ENCODE results near the gene LYSET.

Gene LYSET

DNA sequence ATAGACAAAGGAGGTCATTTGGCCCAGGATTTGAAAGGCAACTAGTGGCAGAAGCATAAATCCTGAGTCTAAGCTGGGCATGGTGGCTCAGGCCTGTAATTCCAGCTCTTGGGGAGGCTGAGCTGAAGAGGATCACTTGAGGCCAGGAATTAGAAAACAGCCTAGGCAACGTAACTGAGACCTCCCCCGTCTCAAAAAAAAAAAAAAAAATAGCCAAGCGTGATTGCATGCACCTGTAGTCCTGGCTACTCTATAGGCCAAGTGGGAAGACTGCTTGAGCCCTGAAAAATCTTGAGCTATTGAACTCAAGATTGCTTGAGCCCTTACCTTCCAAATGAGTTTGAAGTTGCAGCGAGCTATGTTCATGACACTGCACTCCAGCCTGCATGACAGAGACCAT lies 13.9 kb downstream of the LYSET start:
- peaks cover 5% of the 10 kb centered on the region for H3K79me2 ChIP-seq (ENCODE audit: control insufficient read depth, insufficient read depth, low read length, unreplicated experiment)
- H3K27ac ChIP-seq (ENCODE audit: low read depth, low read length), result no peak overlapping the region
- H3K4me3 ChIP-seq (ENCODE audit: low read depth, low read length), result no peak overlapping the region
- H3K27me3 ChIP-seq (ENCODE audit: insufficient read depth, low read length), result no peaks in the 10 kb centered on the region
- H2AFZ ChIP-seq (ENCODE audit: low read length, unreplicated experiment), result no peak overlapping the region
- no peaks in the 10 kb centered on the region for H3K36me3 ChIP-seq (ENCODE audit: insufficient read depth, low read length)
- no peaks in the 10 kb centered on the region for H3K4me1 ChIP-seq (ENCODE audit: control insufficient read depth, insufficient read depth, low read length, unreplicated experiment)

DNA sequence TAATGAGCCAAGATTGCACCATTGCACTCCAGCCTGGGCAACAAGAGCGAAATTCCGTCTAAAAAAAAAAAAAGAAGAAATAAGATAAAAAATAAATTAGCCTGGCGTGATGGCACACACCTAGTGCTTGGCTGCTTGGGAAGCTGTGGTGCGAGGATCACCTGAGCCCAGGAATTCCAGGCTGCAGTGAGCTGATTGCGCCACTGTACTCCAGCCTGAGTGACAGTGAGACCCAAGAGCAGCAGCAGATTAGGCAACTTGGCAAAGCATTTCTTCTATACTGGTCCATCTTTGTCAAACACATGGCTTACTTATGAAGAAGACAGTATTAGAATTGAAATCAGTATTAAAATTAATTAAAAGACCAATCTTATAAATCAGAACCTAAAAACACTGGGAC lies 15.4 kb downstream of the LYSET start:
- H3K4me1 ChIP-seq (ENCODE audit: control insufficient read depth, insufficient read depth, low read length, unreplicated experiment), result peaks cover 6% of the 10 kb centered on the region
- no peaks in the 10 kb centered on the region for H3K36me3 ChIP-seq (ENCODE audit: insufficient read depth, low read length)
- peaks cover 20% of the 10 kb centered on the region for H3K79me2 ChIP-seq (ENCODE audit: control insufficient read depth, insufficient read depth, low read length, unreplicated experiment)

DNA sequence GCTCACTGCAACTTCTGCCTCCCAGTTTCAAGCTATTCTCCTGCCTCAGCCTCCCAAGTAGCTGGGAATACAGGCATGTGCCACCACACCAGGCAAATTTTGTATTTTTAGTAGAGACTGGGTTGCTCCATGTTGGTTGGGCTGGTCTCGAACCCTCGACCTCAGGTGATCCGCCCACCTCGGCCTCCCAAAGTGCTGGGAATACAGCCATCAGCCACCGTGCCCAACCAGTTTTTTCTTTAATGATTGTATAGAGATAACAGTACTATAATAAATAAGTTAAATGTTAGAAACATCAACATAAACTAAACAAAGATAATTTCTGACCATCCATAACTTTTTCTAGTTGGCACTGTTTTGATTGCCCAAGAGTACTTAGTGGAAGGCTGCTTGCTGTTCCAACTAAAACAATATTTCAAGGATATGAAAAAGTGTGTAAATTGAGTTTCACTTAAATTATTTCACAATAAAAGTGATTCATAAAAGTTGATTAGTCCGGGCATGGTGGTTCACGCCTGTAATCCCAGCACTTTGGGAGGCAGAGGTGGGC lies 16.1 kb downstream of the LYSET start:
- no peak overlapping the region for H3K4me3 ChIP-seq (ENCODE audit: low read depth, low read length)
- no peak overlapping the region for H2AFZ ChIP-seq (ENCODE audit: low read length, unreplicated experiment)
- no peaks in the 10 kb centered on the region for H3K36me3 ChIP-seq (ENCODE audit: insufficient read depth, low read length)
- H3K4me1 ChIP-seq (ENCODE audit: control insufficient read depth, insufficient read depth, low read length, unreplicated experiment), result peaks cover 11% of the 10 kb centered on the region
- no peaks in the 10 kb centered on the region for H3K27me3 ChIP-seq (ENCODE audit: insufficient read depth, low read length)
- H3K27ac ChIP-seq (ENCODE audit: low read depth, low read length), result no peak overlapping the region
- peaks cover 27% of the 10 kb centered on the region for H3K79me2 ChIP-seq (ENCODE audit: control insufficient read depth, insufficient read depth, low read length, unreplicated experiment)

More for the DNA sequence above, 15.4 kb downstream of the LYSET start:
- Histone ChIP-seq H3K4me3 (ENCODE audit: low read depth, low read length) (no peak overlapping the region), H2AFZ (ENCODE audit: low read length, unreplicated experiment) (no peak overlapping the region), H3K27ac (ENCODE audit: low read depth, low read length) (no peak overlapping the region), H3K27me3 (ENCODE audit: insufficient read depth, low read length) (no peaks in the 10 kb centered on the region)

DNA sequence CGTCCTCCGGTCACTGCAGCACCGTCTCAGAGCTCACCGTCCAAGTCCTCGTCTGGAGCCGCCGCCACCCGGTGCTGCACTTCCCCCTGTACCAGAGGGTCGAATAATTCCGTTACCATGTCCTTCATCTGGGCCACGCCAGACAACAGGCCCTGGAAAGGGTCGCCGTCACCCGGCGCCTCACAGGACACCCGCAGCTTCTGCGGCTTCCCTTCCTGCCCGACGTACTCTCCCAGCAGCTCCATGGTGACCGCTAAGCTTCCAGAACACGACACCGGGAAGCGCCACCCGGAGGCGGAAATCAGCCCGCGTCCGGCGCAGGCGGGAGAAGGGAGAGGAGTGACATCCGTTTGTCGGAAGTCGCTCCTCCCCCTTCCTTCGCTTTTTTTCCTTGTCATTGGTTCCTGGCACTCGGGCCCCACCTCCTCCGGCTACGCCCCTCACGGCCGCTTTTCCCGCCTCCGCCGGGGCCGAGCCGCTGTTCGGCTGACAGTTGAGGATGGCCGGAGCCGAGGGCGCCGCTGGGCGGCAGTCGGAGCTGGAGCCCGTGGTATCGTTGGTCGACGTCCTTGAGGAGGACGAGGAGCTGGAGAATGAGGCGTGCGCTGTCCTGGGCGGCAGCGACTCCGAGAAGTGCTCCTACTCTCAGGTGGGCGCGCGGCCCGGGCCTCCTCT lies 21.8 kb downstream of the LYSET start, which contains the start of the genes GON7 and UBR7:
GON7 (minus strand) TSS at position 273 of the 675 bp plus-strand sequence; CDS start at position 245, 28 bp downstream.
UBR7 (plus strand) TSS at position 464 of the 675 bp plus-strand sequence; CDS start at position 500, 36 bp downstream.
- H3K36me3 ChIP-seq (ENCODE audit: insufficient read depth, low read length), result peaks cover 3% of the 10 kb centered on the region; the same call in 1 of the 2 replicates
- peaks cover 23% of the 10 kb centered on the region for H3K4me1 ChIP-seq (ENCODE audit: control insufficient read depth, insufficient read depth, low read length, unreplicated experiment)
- peaks cover 51% of the 10 kb centered on the region for H3K79me2 ChIP-seq (ENCODE audit: control insufficient read depth, insufficient read depth, low read length, unreplicated experiment)
- H3K27me3 ChIP-seq (ENCODE audit: insufficient read depth, low read length), result no peaks in the 10 kb centered on the region
- peak within 1 kb of the TSS; percentile 64 for H2AFZ ChIP-seq (ENCODE audit: low read length, unreplicated experiment)
- H3K27ac ChIP-seq (ENCODE audit: low read depth, low read length), result peak within 1 kb of the TSS; percentile 63
- H3K4me3 ChIP-seq (ENCODE audit: low read depth, low read length), result peak within 1 kb of the TSS; percentile 92

DNA sequence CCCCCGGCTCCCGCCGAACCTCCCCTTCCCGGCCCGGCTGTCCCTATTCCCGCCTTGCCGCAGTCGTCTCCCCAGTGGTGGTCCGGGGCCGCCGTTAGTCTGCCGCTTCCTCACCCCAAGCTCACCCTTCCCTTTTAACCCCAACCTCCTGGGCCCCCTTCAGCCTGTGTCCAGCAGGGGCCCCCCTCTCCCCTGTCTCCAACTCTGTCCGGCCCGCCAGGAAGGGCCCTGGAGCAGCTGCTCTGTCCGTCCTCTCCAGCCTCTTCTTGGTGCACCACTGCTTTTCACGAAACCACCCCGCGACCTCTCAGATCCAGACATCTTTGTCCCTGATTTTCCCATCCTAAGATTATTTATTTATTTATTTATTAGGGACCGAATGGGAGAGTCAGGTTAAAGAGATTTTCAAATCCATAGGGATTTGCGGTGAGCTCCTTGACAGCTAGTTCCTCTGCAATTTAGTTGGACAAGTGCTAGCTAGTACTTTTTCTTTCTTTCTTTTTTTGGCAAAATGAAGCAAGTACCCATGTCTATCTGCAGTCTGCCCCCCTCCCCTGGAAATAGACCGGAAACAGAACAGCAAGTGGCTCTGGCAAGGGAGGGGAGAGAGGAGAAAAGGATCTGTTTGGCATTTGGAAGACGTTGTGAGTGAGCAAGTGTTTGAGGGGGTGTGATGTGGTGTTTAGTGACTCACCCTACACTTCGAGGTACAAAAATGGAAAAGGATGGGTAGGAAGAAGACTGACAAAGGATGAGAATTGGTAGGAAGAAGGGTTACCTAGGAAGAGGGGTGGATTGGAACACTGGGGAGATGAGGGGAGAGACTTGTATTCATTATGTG lies 22.6 kb downstream of the LYSET start:
- Histone ChIP-seq H3K79me2 (ENCODE audit: control insufficient read depth, insufficient read depth, low read length, unreplicated experiment) (peaks cover 51% of the 10 kb centered on the region), H3K27me3 (ENCODE audit: insufficient read depth, low read length) (no peaks in the 10 kb centered on the region), H2AFZ (ENCODE audit: low read length, unreplicated experiment) (peak overlapping the region; percentile 64), H3K4me1 (ENCODE audit: control insufficient read depth, insufficient read depth, low read length, unreplicated experiment) (peaks cover 23% of the 10 kb centered on the region), H3K4me3 (ENCODE audit: low read depth, low read length) (peak overlapping the region; percentile 92), H3K36me3 (ENCODE audit: insufficient read depth, low read length) (peaks cover 9% of the 10 kb centered on the region; the same call in 1 of the 2 replicates), H3K27ac (ENCODE audit: low read depth, low read length) (peak overlapping the region; percentile 63)

DNA sequence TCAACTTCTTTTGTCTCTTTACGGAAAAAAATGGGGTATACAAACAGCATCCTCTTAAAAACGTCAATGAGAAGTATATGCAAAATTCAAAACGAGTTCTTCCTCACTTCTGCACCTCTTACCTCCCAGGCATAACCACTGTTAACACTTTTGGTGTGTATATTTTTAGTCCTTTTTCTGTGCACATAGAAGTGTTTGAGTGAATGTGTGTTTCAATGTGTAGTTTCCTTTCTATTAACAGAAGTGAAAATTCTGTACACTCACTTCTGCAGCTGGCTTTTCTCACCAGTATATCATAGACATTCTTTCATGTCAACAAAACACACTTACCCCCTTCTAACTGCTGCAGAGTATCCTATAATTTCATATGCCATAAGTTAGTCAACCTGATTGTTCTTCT lies 27.3 kb downstream of the LYSET start:
- Histone ChIP-seq H3K79me2 (ENCODE audit: control insufficient read depth, insufficient read depth, low read length, unreplicated experiment) (peaks cover 23% of the 10 kb centered on the region), H3K27ac (ENCODE audit: low read depth, low read length) (no peak overlapping the region), H3K4me3 (ENCODE audit: low read depth, low read length) (no peak overlapping the region), H3K4me1 (ENCODE audit: control insufficient read depth, insufficient read depth, low read length, unreplicated experiment) (peaks cover 12% of the 10 kb centered on the region), H3K27me3 (ENCODE audit: insufficient read depth, low read length) (no peaks in the 10 kb centered on the region), H3K36me3 (ENCODE audit: insufficient read depth, low read length) (peaks cover 18% of the 10 kb centered on the region), H2AFZ (ENCODE audit: low read length, unreplicated experiment) (no peak overlapping the region)

DNA sequence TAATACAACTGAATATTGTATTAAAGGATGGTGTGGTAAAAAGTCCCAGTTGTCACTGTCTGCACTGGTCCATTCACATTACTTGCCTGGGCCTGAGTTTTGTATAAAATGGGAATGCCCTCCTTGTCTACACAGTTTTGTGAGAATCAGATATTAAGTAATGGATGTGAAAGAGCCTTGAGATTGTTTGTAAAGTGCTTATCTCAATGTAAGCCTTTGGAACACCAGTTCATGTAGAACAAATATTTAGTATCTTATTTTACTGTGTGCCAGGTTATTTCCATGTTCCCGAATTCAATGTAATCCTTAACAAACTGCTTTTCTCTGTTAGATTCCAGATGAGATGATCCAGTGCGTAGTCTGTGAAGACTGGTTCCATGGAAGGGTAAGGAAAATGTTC lies 29.5 kb downstream of the LYSET start:
- H3K27ac ChIP-seq (ENCODE audit: low read depth, low read length), result no peak overlapping the region
- H3K4me3 ChIP-seq (ENCODE audit: low read depth, low read length), result no peak overlapping the region
- H3K27me3 ChIP-seq (ENCODE audit: insufficient read depth, low read length), result no peaks in the 10 kb centered on the region
- no peaks in the 10 kb centered on the region for H3K4me1 ChIP-seq (ENCODE audit: control insufficient read depth, insufficient read depth, low read length, unreplicated experiment)
- H3K36me3 ChIP-seq (ENCODE audit: insufficient read depth, low read length), result peaks cover 19% of the 10 kb centered on the region
- no peak overlapping the region for H2AFZ ChIP-seq (ENCODE audit: low read length, unreplicated experiment)
- peaks cover 6% of the 10 kb centered on the region for H3K79me2 ChIP-seq (ENCODE audit: control insufficient read depth, insufficient read depth, low read length, unreplicated experiment)

DNA sequence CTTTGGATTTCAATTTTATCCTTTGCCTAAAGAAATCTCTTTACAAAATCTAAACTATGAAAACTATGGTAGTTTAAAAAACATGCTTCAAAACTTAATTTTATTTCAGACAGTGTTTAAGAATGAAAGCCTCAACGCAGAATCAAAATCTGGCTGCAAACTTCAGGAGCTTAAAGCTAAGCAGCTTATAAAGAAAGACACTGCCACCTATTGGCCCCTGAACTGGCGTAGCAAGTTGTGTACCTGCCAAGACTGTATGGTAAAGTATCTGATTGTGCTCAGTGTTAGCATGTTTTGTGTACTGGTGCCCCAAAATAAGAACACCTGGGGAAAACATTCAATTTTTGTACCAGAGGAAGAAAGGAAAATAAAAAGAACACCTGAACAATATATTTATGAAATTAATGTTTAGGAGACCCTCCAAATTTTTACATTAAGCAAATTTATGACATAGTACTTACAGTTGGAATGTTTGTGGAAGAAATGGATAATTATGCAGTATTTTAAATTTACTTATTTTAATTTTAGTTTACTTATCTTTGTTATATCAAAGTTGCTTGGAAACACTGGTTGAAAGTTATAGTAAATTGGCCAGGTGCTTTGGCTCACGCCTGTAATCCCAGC lies 34.1 kb downstream of the LYSET start:
- no peaks in the 10 kb centered on the region for H3K27me3 ChIP-seq (ENCODE audit: insufficient read depth, low read length)
- H3K27ac ChIP-seq (ENCODE audit: low read depth, low read length), result no peak overlapping the region
- H3K4me1 ChIP-seq (ENCODE audit: control insufficient read depth, insufficient read depth, low read length, unreplicated experiment), result no peaks in the 10 kb centered on the region
- H3K4me3 ChIP-seq (ENCODE audit: low read depth, low read length), result no peak overlapping the region
- H2AFZ ChIP-seq (ENCODE audit: low read length, unreplicated experiment), result no peak overlapping the region
- no peaks in the 10 kb centered on the region for H3K79me2 ChIP-seq (ENCODE audit: control insufficient read depth, insufficient read depth, low read length, unreplicated experiment)
- peaks cover 10% of the 10 kb centered on the region for H3K36me3 ChIP-seq (ENCODE audit: insufficient read depth, low read length)

DNA sequence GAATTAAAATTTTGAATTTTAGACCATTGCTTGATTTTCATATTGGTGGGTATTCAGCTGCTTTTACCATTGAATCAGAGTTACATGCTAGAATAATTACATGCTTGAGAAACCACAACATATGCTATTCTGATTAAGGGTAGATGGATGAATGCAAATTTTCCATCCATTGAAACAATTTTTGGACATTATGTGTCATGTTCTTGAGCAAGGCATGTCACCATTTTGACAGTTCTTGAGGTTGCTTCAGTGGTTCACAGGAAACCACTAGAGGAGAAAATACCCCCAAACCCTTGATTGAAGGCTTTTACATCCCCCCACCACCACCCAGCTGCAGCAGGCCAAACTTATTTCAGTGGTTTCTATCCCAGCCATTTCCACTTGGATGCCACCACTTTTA lies 35.4 kb downstream of the LYSET start:
- Histone ChIP-seq H3K4me1 (ENCODE audit: control insufficient read depth, insufficient read depth, low read length, unreplicated experiment) (no peaks in the 10 kb centered on the region), H3K79me2 (ENCODE audit: control insufficient read depth, insufficient read depth, low read length, unreplicated experiment) (no peaks in the 10 kb centered on the region), H3K27me3 (ENCODE audit: insufficient read depth, low read length) (no peaks in the 10 kb centered on the region), H3K4me3 (ENCODE audit: low read depth, low read length) (no peak overlapping the region), H3K27ac (ENCODE audit: low read depth, low read length) (no peak overlapping the region), H2AFZ (ENCODE audit: low read length, unreplicated experiment) (no peak overlapping the region), H3K36me3 (ENCODE audit: insufficient read depth, low read length) (peaks cover 7% of the 10 kb centered on the region)

DNA sequence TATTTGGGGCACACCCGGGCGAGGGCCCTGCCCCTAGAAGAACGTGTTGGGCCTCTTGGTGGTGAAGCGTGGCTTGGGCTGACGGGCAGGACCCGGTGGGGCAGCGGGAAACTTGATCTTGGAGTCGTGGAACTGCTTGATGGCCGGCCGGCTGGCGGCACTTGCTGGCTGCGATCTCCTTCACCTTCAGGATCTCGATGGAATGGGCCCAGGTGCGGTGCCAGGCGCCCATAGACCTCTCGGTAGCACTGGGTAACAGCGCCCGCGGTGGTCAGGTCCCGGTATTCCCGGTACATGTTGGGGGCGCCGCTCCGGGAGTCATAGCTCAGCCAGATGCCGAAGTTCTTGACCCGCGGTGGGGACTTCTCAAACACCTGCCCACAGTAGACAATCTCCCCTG lies 38.4 kb downstream of the LYSET start:
- Histone ChIP-seq H2AFZ (ENCODE audit: low read length, unreplicated experiment) (no peak overlapping the region), H3K4me3 (ENCODE audit: low read depth, low read length) (no peak overlapping the region), H3K79me2 (ENCODE audit: control insufficient read depth, insufficient read depth, low read length, unreplicated experiment) (no peaks in the 10 kb centered on the region), H3K4me1 (ENCODE audit: control insufficient read depth, insufficient read depth, low read length, unreplicated experiment) (no peaks in the 10 kb centered on the region), H3K27ac (ENCODE audit: low read depth, low read length) (no peak overlapping the region), H3K27me3 (ENCODE audit: insufficient read depth, low read length) (no peaks in the 10 kb centered on the region), H3K36me3 (ENCODE audit: insufficient read depth, low read length) (peaks cover 16% of the 10 kb centered on the region; the same call in 1 of the 2 replicates)

Measured in ACC112 (cell line).